ENCODE data around the gene A2M. TPM values are rescaled to one million over a fixed set of nuclear protein-coding genes. Genes with fewer than 3 reads are reported as not detected.
A peak's percentile ranks its signal among the peaks of the same experiment; 100 is the strongest.

A2M gene
- total and polyA plus RNA-seq, 2 of the 13 experiments (the other 11 are each of a cell fraction or from before 2014, with no cell fraction given), result 2,807 to 6,551 TPM

DNA sequence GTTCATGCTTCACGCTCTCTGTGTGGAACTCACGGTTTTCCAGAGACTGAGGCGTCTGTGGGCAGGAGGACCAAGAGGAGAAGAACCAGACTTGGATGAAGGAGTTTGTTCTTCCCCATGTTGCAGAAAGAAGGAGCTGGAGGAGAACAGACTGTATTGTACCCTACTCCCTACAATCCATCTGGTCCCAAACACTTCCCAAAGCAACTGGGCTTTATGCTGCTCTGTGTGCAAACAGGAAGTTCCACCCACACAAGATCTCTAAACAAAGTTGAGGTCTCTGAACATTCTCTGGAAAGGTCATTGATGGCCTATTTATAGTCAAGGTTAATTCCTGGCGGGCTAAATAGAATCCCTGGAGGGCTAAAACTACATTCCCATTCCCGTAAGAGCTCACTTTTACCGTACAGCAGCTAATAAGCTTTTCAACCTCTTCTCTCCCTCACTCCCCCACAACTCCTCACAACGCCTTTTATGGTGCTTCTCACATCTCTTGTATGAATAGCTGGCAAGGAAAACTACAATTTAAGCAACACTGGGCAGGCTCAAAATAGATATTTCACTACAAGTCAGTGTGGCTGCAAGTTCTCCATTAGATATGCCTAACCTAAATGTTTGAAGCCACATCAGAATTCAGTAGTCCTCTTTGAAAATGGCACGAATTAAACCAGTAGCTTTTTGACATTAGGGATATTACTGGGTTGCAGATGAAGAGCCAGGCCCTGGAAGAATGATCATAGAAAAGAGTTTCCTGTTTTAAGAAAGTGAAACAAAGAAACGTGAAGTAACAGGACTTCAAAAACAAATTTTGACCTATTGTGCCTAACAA is at the start of gene A2M (continued):
- TF ChIP-seq, protein P1, sequence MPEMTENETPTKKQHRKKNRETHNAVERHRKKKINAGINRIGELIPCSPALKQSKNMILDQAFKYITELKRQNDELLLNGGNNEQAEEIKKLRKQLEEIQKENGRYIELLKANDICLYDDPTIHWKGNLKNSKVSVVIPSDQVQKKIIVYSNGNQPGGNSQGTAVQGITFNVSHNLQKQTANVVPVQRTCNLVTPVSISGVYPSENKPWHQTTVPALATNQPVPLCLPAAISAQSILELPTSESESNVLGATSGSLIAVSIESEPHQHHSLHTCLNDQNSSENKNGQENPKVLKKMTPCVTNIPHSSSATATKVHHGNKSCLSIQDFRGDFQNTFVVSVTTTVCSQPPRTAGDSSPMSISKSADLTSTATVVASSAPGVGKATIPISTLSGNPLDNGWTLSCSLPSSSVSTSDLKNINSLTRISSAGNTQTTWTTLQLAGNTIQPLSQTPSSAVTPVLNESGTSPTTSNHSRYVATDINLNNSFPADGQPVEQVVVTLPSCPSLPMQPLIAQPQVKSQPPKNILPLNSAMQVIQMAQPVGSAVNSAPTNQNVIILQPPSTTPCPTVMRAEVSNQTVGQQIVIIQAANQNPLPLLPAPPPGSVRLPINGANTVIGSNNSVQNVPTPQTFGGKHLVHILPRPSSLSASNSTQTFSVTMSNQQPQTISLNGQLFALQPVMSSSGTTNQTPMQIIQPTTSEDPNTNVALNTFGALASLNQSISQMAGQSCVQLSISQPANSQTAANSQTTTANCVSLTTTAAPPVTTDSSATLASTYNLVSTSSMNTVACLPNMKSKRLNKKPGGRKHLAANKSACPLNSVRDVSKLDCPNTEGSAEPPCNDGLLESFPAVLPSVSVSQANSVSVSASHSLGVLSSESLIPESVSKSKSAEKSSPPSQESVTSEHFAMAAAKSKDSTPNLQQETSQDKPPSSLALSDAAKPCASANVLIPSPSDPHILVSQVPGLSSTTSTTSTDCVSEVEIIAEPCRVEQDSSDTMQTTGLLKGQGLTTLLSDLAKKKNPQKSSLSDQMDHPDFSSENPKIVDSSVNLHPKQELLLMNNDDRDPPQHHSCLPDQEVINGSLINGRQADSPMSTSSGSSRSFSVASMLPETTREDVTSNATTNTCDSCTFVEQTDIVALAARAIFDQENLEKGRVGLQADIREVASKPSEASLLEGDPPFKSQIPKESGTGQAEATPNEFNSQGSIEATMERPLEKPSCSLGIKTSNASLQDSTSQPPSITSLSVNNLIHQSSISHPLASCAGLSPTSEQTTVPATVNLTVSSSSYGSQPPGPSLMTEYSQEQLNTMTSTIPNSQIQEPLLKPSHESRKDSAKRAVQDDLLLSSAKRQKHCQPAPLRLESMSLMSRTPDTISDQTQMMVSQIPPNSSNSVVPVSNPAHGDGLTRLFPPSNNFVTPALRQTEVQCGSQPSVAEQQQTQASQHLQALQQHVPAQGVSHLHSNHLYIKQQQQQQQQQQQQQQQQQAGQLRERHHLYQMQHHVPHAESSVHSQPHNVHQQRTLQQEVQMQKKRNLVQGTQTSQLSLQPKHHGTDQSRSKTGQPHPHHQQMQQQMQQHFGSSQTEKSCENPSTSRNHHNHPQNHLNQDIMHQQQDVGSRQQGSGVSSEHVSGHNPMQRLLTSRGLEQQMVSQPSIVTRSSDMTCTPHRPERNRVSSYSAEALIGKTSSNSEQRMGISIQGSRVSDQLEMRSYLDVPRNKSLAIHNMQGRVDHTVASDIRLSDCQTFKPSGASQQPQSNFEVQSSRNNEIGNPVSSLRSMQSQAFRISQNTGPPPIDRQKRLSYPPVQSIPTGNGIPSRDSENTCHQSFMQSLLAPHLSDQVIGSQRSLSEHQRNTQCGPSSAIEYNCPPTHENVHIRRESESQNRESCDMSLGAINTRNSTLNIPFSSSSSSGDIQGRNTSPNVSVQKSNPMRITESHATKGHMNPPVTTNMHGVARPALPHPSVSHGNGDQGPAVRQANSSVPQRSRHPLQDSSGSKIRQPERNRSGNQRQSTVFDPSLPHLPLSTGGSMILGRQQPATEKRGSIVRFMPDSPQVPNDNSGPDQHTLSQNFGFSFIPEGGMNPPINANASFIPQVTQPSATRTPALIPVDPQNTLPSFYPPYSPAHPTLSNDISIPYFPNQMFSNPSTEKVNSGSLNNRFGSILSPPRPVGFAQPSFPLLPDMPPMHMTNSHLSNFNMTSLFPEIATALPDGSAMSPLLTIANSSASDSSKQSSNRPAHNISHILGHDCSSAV (CRISPR knock-in tag; IDR thresholded peaks at IDR 0.05; ENCODE audit: borderline replicate concordance), result no peak
- TF ChIP-seq, protein P2, sequence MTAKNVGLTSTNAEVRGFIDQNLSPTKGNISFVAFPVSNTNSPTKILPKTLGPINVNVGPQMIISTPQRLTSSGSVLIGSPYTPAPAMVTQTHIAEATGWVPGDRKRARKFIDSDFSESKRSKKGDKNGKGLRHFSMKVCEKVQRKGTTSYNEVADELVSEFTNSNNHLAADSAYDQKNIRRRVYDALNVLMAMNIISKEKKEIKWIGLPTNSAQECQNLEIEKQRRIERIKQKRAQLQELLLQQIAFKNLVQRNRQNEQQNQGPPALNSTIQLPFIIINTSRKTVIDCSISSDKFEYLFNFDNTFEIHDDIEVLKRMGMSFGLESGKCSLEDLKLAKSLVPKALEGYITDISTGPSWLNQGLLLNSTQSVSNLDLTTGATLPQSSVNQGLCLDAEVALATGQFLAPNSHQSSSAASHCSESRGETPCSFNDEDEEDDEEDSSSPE (CRISPR knock-in tag; IDR thresholded peaks at IDR 0.05), result peak; percentile 76
- TF ChIP-seq TEAD2 (CRISPR knock-in tag; IDR thresholded peaks at IDR 0.05) (0 out of 2 replicates have a peak, but pooled peaks have one; percentile 26), GFI1 (CRISPR knock-in tag; IDR thresholded peaks at IDR 0.05; ENCODE audit: borderline replicate concordance) (peak; percentile 74; the same call in 1 of the 2 replicates), ZKSCAN8 (CRISPR knock-in tag; IDR thresholded peaks at IDR 0.05; ENCODE audit: borderline replicate concordance) (peak; percentile 92), DPF2 (CRISPR knock-in tag; IDR thresholded peaks at IDR 0.05; ENCODE audit: borderline replicate concordance, low read depth) (no peak; the same call in 1 of the 2 replicates), RAD51 (IDR thresholded peaks at IDR 0.05; ENCODE audit: borderline replicate concordance) (no peak), ZNF441 (CRISPR knock-in tag; IDR thresholded peaks at IDR 0.05; ENCODE audit: borderline replicate concordance) (peak; percentile 72; the same call in 1 of the 2 replicates), PAF1 (CRISPR knock-in tag; IDR thresholded peaks at IDR 0.05) (peak; percentile 99), ARNTL (CRISPR knock-in tag; IDR thresholded peaks at IDR 0.05) (peak; percentile 62; the same call in 1 of the 2 replicates), POGZ (CRISPR knock-in tag; IDR thresholded peaks at IDR 0.05) (peak; percentile 73), ZSCAN20 (CRISPR knock-in tag; IDR thresholded peaks at IDR 0.05; ENCODE audit: borderline replicate concordance) (no peak; the same call in 1 of the 2 replicates), IRF2 (CRISPR knock-in tag; IDR thresholded peaks at IDR 0.05) (peak; percentile 86), ELF1 (CRISPR knock-in tag; IDR thresholded peaks at IDR 0.05) (peak; percentile 85)
- TF ChIP-seq, protein P3, sequence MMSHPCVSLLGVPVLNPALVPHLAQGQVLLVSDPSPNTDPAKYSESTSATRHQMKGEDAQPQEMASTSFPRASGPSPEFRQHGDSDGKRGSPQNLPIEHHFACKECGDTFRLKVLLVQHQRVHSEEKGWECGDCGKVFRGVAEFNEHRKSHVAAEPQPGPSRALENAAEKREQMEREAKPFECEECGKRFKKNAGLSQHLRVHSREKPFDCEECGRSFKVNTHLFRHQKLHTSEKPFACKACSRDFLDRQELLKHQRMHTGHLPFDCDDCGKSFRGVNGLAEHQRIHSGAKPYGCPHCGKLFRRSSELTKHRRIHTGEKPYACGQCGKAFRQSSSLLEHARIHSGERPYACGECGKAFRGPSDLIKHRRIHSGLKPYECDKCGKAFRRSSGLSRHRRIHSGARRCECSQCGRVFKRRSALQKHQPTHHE (CRISPR knock-in tag; IDR thresholded peaks at IDR 0.05; ENCODE audit: borderline replicate concordance), result peak; percentile 38; the same call in 1 of the 2 replicates
- TF ChIP-seq, protein P4, sequence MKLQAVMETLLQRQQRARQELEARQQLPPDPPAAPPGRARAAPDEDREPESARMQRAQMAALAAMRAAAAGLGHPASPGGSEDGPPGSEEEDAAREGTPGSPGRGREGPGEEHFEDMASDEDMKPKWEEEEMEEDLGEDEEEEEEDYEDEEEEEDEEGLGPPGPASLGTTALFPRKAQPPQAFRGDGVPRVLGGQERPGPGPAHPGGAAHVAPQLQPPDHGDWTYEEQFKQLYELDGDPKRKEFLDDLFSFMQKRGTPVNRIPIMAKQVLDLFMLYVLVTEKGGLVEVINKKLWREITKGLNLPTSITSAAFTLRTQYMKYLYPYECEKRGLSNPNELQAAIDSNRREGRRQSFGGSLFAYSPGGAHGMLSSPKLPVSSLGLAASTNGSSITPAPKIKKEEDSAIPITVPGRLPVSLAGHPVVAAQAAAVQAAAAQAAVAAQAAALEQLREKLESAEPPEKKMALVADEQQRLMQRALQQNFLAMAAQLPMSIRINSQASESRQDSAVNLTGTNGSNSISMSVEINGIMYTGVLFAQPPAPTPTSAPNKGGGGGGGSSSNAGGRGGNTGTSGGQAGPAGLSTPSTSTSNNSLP (IDR thresholded peaks at IDR 0.05; ENCODE audit: low read depth, low read length), result peak; percentile 35; the same call in 1 of the 2 replicates

Data from HepG2 (cell line).